Breast epithelium (tissue), 4 donors: ENCODE data around the gene CLEC18A. TPM values are rescaled to one million over a fixed set of nuclear protein-coding genes. Genes with fewer than 3 reads are reported as not detected.

Experiments
- DNase-seq, 2 donors: peaks; one replicate each; pipeline ENCODE4 v3.0.0-alpha.2; 2019; ENCODE audit warnings: low spot score in 2 of 2
- H3K27ac ChIP-seq, 2 donors: fragments of 200-600 bp; sonication (generic) in 1 of 2; one replicate each; pipeline ENCODE4 v1.5.1; 2016 to 2019; ENCODE audit warnings: mild to moderate bottlenecking in 1 of 2
- H3K27me3 ChIP-seq, 2 donors: fragments of 200-600 bp; sonication (generic) in 1 of 2; one replicate each; pipeline versions ENCODE4 v1.5.1 to v1.6.0; 2017 to 2019; ENCODE audit warnings: control low read depth in 1 of 2, mild to moderate bottlenecking in 1 of 2
- H3K36me3 ChIP-seq: fragments of 200-600 bp; one replicate; pipeline ENCODE4 v1.5.1; 2019
- H3K4me1 ChIP-seq, 2 donors: fragments of 200-600 bp; sonication (generic); one replicate each; pipeline ENCODE4 v1.5.1; 2016 to 2019; ENCODE audit warnings: control low read depth in 1 of 2
- H3K4me3 ChIP-seq, 3 donors: fragments of 200-600 bp; sonication (generic); 1 replicate in 2 of 3; 2 replicates in 1 of 3; pipeline ENCODE4 v1.5.1; 2016 to 2019; ENCODE audit warnings: mild to moderate bottlenecking in 3 of 3, moderate library complexity in 2 of 3
- H3K9me3 ChIP-seq, 2 donors: fragments of 200-600 bp; sonication (generic) in 1 of 2; one replicate each; pipeline ENCODE4 v1.5.1; 2016 to 2019; ENCODE audit warnings: control low read depth in 1 of 2
- CTCF ChIP-seq, 3 donors: fragments of 450-650 bp; IDR thresholded peaks; one replicate each; pipeline ENCODE4 v1.5.1; 2016 to 2017; ENCODE audit warnings: antibody characterized with exemption in 3 of 3, mild to moderate bottlenecking in 3 of 3, moderate library complexity in 3 of 3
- POLR2A ChIP-seq: fragments of 450-650 bp; IDR thresholded peaks from one replicate; pipeline ENCODE4 v1.6.1; 2016; ENCODE audit warnings: antibody characterized with exemption, mild to moderate bottlenecking, moderate library complexity
- POLR2AphosphoS5 ChIP-seq, 3 donors: sonication (generic); formaldehyde crosslinking; IDR thresholded peaks; one replicate each; pipeline ENCODE4 v1.6.1; 2017; ENCODE audit warnings: antibody characterized with exemption in 3 of 3
- intact Hi-C: fragments of 100-400 bp; cut with DNase I; formaldehyde crosslinking; loops from one replicate; pipeline ENCODE4 v1.15.1; 2023; ENCODE audit warnings: low total_unique reads
- total RNA-seq, 3 donors: library from RNA; depleted of rRNA; stranded (reverse); fragments of >200 nt; gene quantifications; one replicate each; pipeline ENCODE4 v1.1.0, GENCODE V29; 2016

CLEC18A gene
- total RNA-seq, 3 donors from 2014 or later, result 0.80 to 1.3 (median 1.0) TPM

GRCh38 chr16:69917739-69918138 is 33.4 kb upstream of the CLEC18A start:
- intact Hi-C loops, result no loop called here
- Histone ChIP-seq H3K4me1 (no peaks in the 10 kb centered on the region), H3K4me3 (peak overlapping the region in 2 of 3 donors; percentile 27 to 47)

GRCh38 chr16:69918241-69918640 is 32.9 kb upstream of the CLEC18A start:
- H3K4me3 ChIP-seq, result peak overlapping the region in 2 of 3 donors; percentile 27 to 47
- intact Hi-C loops, result no loop called here

More at GRCh38 chr16:69917739-69918138, 33.4 kb upstream of the CLEC18A start:
- Histone ChIP-seq H3K27me3 (no peaks in the 10 kb centered on the region), H3K9me3 (no peaks in the 10 kb centered on the region), H3K27ac (peak overlapping the region; percentile 49 to 76), H3K36me3 (no peaks in the 10 kb centered on the region)
- peak in 1 of 2 donors; percentile 62 for DNase-seq
- TF ChIP-seq CTCF (IDR thresholded peaks at IDR 0.05) (no peak), POLR2AphosphoS5 (IDR thresholded peaks at IDR 0.05) (peak in 2 of 3 donors; percentile 29 to 46)

GRCh38 chr16:69921127-69921526 is 30.0 kb upstream of the CLEC18A start:
- no peaks in the 10 kb centered on the region for H3K9me3 ChIP-seq

More at GRCh38 chr16:69918241-69918640, 32.9 kb upstream of the CLEC18A start:
- no peaks in the 10 kb centered on the region for H3K27me3 ChIP-seq
- TF ChIP-seq POLR2A, result no peak
- TF ChIP-seq CTCF (IDR thresholded peaks at IDR 0.05), result no peak
- TF ChIP-seq POLR2AphosphoS5 (IDR thresholded peaks at IDR 0.05), result no peak
- peak overlapping the region; percentile 49 to 76 for H3K27ac ChIP-seq
- no peaks in the 10 kb centered on the region for H3K4me1 ChIP-seq
- no peaks in the 10 kb centered on the region for H3K36me3 ChIP-seq
- no peak for DNase-seq
- H3K9me3 ChIP-seq, result no peaks in the 10 kb centered on the region

GRCh38 chr16:69922200-69922599 is 28.9 kb upstream of the CLEC18A start:
- peaks cover 0 to 9% of the 10 kb centered on the region in 2 donors for H3K4me1 ChIP-seq
- DNase-seq, result no peak

More at GRCh38 chr16:69921127-69921526, 30.0 kb upstream of the CLEC18A start:
- TF ChIP-seq POLR2AphosphoS5 (IDR thresholded peaks at IDR 0.05), result no peak
- no peak for TF ChIP-seq CTCF (IDR thresholded peaks at IDR 0.05)
- TF ChIP-seq POLR2A, result no peak
- DNase-seq, result no peak
- Histone ChIP-seq H3K4me1 (peaks cover 0 to 3% of the 10 kb centered on the region in 2 donors), H3K27me3 (no peaks in the 10 kb centered on the region), H3K36me3 (no peaks in the 10 kb centered on the region), H3K4me3 (no peak overlapping the region), H3K27ac (peak overlapping the region; percentile 15 to 41)
- intact Hi-C loops, result no loop called here

More at GRCh38 chr16:69922200-69922599, 28.9 kb upstream of the CLEC18A start:
- Histone ChIP-seq H3K4me3 (no peak overlapping the region), H3K27ac (no peak overlapping the region), H3K27me3 (no peaks in the 10 kb centered on the region), H3K36me3 (no peaks in the 10 kb centered on the region), H3K9me3 (no peaks in the 10 kb centered on the region)
- intact Hi-C loops, result no loop called here
- TF ChIP-seq POLR2A, result no peak
- no peak for TF ChIP-seq POLR2AphosphoS5 (IDR thresholded peaks at IDR 0.05)
- no peak for TF ChIP-seq CTCF (IDR thresholded peaks at IDR 0.05)
